Thyroid gland (tissue), 4 donors: ENCODE data around the gene SLC25A4. TPM values are rescaled to one million over a fixed set of nuclear protein-coding genes. Genes with fewer than 3 reads are reported as not detected.

ENCODE experiments used
- DNase-seq, 2 donors: peaks; one replicate each; pipeline ENCODE4 v3.0.0-alpha.2; 2019
- H3K27ac ChIP-seq, 3 donors: fragments of 200-600 bp; sonication (generic); 1 replicate in 2 of 3; 2 replicates in 1 of 3; pipeline ENCODE4 v1.5.1; 2016 to 2019; ENCODE audit warnings: mild to moderate bottlenecking in 1 of 3, moderate library complexity in 1 of 3
- H3K27me3 ChIP-seq: fragments of 200-600 bp; sonication (generic); one replicate; pipeline ENCODE4 v1.5.1; 2019
- H3K36me3 ChIP-seq, 2 donors: fragments of 200-600 bp; sonication (generic); one replicate each; pipeline ENCODE4 v1.5.1; 2016 to 2019
- H3K4me1 ChIP-seq, 2 donors: fragments of 200-600 bp; sonication (generic); one replicate each; pipeline ENCODE4 v1.5.1; 2017 to 2019
- H3K4me3 ChIP-seq, 3 donors: fragments of 200-600 bp; sonication (generic); replicated peaks in 1 of 3; 1 replicate in 2 of 3; 2 replicates in 1 of 3; pipeline ENCODE4 v1.5.1; 2016; ENCODE audit warnings: mild to moderate bottlenecking in 1 of 3
- H3K9me3 ChIP-seq: fragments of 200-600 bp; sonication (generic); one replicate; pipeline ENCODE4 v1.5.1; 2017
- POLR2A ChIP-seq, 2 donors: fragments of 450-650 bp; IDR thresholded peaks; one replicate each; pipeline ENCODE4 v1.6.1; 2017; ENCODE audit warnings: antibody characterized with exemption in 2 of 2, mild to moderate bottlenecking in 2 of 2, moderate library complexity in 1 of 2
- WGBS, 2 donors: methylation state at CpG; one replicate each; pipeline ENCODE4 v1.1.5; 2017; 5-methylcytosine and 5-hydroxymethylcytosine counted together
- intact Hi-C: fragments of 100-400 bp; cut with DNase I; formaldehyde crosslinking; loops from one replicate; pipeline ENCODE4 v1.15.1; 2023
- total RNA-seq, 4 donors: library from RNA; depleted of rRNA; stranded (reverse); fragments of >200 nt; gene quantifications; one replicate each; pipeline ENCODE4 v1.2.3, GENCODE V29; 2016
- TF ChIP-seq, protein P1 (sequence below), 6 experiments: fragments of 200-600 bp in 3 of 6; fragments of 450-650 bp in 3 of 6; sonication (generic) in 3 of 6; IDR thresholded peaks; one replicate each; pipeline ENCODE4 v1.5.1; 2016 to 2019; ENCODE audit warnings: antibody characterized with exemption in 6 of 6, mild to moderate bottlenecking in 2 of 6, inconsistent platforms in 1 of 6, moderate library complexity in 1 of 6

Gene SLC25A4
- total RNA-seq, 4 donors from 2014 or later, result 26.7 to 56.7 (median 41.8) TPM

GRCh38 chr4:185099024-185099682, 43.9 kb upstream of the SLC25A4 start:
- Histone ChIP-seq H3K36me3 (no peaks in the 10 kb centered on the region), H3K27ac (no peak overlapping the region), H3K4me1 (no peaks in the 10 kb centered on the region), H3K27me3 (no peaks in the 10 kb centered on the region), H3K4me3 (no peak overlapping the region), H3K9me3 (no peaks in the 10 kb centered on the region)
- WGBS, 2 donors, result 66 to 67% methylated on average over 8 of the region's 8 CpGs
- DNase-seq, result no peak
- TF ChIP-seq POLR2A (IDR thresholded peaks at IDR 0.05), result no peak
- TF ChIP-seq, protein P1, sequence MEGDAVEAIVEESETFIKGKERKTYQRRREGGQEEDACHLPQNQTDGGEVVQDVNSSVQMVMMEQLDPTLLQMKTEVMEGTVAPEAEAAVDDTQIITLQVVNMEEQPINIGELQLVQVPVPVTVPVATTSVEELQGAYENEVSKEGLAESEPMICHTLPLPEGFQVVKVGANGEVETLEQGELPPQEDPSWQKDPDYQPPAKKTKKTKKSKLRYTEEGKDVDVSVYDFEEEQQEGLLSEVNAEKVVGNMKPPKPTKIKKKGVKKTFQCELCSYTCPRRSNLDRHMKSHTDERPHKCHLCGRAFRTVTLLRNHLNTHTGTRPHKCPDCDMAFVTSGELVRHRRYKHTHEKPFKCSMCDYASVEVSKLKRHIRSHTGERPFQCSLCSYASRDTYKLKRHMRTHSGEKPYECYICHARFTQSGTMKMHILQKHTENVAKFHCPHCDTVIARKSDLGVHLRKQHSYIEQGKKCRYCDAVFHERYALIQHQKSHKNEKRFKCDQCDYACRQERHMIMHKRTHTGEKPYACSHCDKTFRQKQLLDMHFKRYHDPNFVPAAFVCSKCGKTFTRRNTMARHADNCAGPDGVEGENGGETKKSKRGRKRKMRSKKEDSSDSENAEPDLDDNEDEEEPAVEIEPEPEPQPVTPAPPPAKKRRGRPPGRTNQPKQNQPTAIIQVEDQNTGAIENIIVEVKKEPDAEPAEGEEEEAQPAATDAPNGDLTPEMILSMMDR (IDR thresholded peaks at IDR 0.05), result no peak
- intact Hi-C loops, result no loop called here

DNA sequence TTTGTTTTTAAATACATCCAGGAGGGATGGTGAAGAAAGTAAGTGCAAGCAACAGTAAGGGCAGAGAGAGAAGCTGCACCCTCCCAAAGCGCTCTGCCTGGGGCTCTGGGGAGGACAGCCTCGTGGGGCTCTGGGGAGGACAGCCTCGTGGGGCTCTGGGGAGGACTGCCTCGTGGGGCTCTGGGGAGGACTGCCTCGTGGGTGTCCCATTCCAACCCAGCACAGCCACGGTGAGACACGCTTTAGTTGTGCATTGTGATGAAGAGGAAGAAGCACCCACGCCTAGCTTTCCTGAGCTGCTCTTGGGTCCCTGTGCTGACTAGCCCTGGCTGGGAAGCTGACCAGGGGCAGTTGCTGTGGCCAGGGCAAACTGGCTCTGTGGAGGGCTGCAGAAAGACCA, 43.1 kb upstream of the SLC25A4 start:
- Histone ChIP-seq H3K27ac (no peak overlapping the region), H3K36me3 (no peaks in the 10 kb centered on the region), H3K27me3 (no peaks in the 10 kb centered on the region), H3K4me1 (no peaks in the 10 kb centered on the region), H3K4me3 (no peak overlapping the region), H3K9me3 (no peaks in the 10 kb centered on the region)
- DNase-seq, result no peak
- intact Hi-C loops, result loop anchor here (5.0 kb wide), 1 partner anchor 58 kb away; no protein-coding TSS in a partner anchor
- WGBS, 2 donors, result 56 to 79% methylated on average over 6 to 7 of the region's 8 CpGs
- TF ChIP-seq POLR2A (IDR thresholded peaks at IDR 0.05), result no peak
- TF ChIP-seq, protein P1 (IDR thresholded peaks at IDR 0.05), result no peak

- H3K27me3 ChIP-seq, result no peaks in the 10 kb centered on the region
- H3K4me3 ChIP-seq, result no peak overlapping the region
- TF ChIP-seq, protein P1 (IDR thresholded peaks at IDR 0.05), result no peak
- TF ChIP-seq POLR2A (IDR thresholded peaks at IDR 0.05), result no peak
- WGBS, 2 donors, result 83 to 94% methylated on average over 5 to 7 of the region's 7 CpGs
- no peaks in the 10 kb centered on the region for H3K9me3 ChIP-seq
- H3K36me3 ChIP-seq, result no peaks in the 10 kb centered on the region
- H3K27ac ChIP-seq, result no peak overlapping the region
- DNase-seq, result no peak
- no peaks in the 10 kb centered on the region for H3K4me1 ChIP-seq
- intact Hi-C loops, result loop anchor here (5.0 kb wide), 1 partner anchor 58 kb away; no protein-coding TSS in a partner anchor
Measured at GRCh38 chr4:185100423-185100822, 42.6 kb upstream of the SLC25A4 start.

- 92 to 96% methylated on average over 9 of the region's 9 CpGs for WGBS, 2 donors
- H3K27ac ChIP-seq, result no peak overlapping the region
- no peak for TF ChIP-seq POLR2A (IDR thresholded peaks at IDR 0.05)
- TF ChIP-seq, protein P1 (IDR thresholded peaks at IDR 0.05), result no peak
- H3K27me3 ChIP-seq, result no peaks in the 10 kb centered on the region
- DNase-seq, result no peak
- H3K4me3 ChIP-seq, result no peak overlapping the region
- intact Hi-C loops, result loop anchor here (5.0 kb wide), 1 partner anchor 59 kb away; no protein-coding TSS in a partner anchor
- no peaks in the 10 kb centered on the region for H3K4me1 ChIP-seq
- no peaks in the 10 kb centered on the region for H3K36me3 ChIP-seq
- no peaks in the 10 kb centered on the region for H3K9me3 ChIP-seq
Measured at GRCh38 chr4:185101354-185101890, 41.6 kb upstream of the SLC25A4 start.

DNA sequence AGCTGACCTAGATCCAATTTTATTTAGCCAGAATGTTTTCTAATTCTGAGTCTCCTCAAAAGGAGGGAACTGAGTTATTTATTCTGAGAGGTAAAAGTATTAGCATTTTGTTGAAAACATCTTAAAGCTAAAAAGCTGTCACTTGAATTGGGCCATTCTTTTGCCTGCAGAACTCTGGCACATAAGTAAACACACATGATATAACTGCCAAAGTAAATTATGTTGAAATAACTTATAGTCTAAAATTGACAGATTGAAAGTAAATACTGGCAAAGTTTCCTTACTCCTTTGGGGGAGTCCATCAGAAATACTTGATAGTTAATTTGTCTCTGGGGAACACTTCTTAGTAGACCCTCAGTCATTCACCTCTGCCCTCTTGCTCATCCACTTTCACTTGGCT, 38.3 kb upstream of the SLC25A4 start:
- Histone ChIP-seq H3K9me3 (no peaks in the 10 kb centered on the region), H3K4me1 (peaks cover 7 to 10% of the 10 kb centered on the region in 2 donors), H3K4me3 (no peak overlapping the region), H3K27ac (no peak overlapping the region), H3K36me3 (no peaks in the 10 kb centered on the region), H3K27me3 (no peaks in the 10 kb centered on the region)
- intact Hi-C loops, result loop anchor here (5.0 kb wide), 1 partner anchor 62 kb away; no protein-coding TSS in a partner anchor
- TF ChIP-seq, protein P1 (IDR thresholded peaks at IDR 0.05), result no peak
- TF ChIP-seq POLR2A (IDR thresholded peaks at IDR 0.05), result no peak
- DNase-seq, result no peak
